Astrocyte of the hippocampus (primary cell): ENCODE measurements around the gene HOXB4.

Experiments
- DNase-seq: peaks from one replicate; pipeline ENCODE4 v3.0.0; 2011; ENCODE audit warnings: low read depth, low spot score

The HOXB4 gene

DNA sequence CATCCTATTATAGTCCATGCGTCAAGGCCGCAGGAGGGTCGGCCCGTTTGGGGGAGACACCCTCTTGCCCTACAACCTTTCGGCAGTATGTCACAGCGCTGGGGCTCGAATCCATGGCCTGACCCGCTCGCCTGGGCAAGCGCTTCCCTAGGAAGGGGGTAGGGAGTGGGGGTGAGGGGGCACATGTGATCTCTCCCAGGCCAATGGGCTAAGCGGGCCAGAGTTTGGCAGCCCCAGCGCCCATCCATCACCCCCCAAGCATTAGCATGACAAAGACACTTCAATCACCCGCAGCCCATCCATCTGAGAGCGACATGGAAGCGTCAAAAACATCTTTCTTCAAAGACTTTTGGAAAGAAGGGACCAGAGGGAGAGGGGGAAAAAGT, 47.3 kb downstream of the HOXB4 start, which contains the start of gene HOXB1:
Gene HOXB1 (minus strand): TSS at position 125 of the 386 bp plus-strand sequence. CDS start 107 bp downstream, at position 18.
- no peak for DNase-seq

DNA sequence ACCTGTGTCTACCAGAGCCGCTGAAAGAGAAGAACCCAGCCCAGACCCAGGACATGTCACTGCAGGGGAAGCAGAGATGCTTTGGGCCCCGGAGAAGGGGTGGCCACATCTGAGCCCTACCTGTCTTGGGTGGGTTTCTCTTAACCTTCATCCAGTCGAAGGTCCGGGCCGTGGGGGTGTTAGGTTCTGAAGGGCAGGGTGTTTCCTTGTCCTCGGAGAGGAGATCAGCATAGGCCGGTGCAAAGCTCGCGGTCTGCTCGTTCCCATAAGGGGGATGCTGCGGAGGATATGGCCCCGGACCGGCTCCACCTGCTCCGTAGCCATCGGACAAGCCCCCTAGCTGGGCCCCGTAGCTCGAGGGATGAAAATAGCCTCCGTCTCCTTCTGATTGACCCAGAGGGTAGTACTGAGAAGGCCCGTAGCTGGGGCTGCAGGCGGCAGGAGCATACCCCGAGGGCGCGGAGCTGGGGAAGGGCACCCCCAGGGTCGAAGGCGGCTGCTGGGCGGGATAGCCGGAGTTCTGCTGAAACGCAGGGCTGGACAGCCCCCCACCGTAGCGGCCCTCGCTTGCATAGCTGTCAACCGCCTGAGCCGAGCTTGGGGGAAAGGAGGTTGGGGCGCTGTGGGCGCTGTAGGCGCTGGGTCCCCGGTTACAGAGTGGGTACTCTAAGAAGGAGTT, 47.8 kb downstream of the HOXB4 start:
- DNase-seq, result no peak

DNA sequence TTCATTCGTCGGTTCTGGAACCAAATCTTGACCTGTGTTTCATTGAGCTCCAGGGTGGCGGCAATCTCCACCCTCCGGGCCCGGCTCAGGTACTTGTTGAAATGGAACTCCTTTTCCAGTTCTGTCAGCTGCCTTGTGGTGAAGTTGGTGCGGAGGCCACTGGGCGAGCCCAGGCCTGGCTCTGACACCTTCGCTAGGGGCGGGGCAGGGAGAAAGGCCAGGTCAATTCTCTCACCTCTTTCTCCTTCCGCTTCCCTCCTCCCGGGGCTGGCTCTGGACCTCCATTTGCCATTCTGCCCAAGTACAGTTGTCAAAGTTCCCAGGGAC, 48.5 kb downstream of the HOXB4 start:
- no peak for DNase-seq

DNA sequence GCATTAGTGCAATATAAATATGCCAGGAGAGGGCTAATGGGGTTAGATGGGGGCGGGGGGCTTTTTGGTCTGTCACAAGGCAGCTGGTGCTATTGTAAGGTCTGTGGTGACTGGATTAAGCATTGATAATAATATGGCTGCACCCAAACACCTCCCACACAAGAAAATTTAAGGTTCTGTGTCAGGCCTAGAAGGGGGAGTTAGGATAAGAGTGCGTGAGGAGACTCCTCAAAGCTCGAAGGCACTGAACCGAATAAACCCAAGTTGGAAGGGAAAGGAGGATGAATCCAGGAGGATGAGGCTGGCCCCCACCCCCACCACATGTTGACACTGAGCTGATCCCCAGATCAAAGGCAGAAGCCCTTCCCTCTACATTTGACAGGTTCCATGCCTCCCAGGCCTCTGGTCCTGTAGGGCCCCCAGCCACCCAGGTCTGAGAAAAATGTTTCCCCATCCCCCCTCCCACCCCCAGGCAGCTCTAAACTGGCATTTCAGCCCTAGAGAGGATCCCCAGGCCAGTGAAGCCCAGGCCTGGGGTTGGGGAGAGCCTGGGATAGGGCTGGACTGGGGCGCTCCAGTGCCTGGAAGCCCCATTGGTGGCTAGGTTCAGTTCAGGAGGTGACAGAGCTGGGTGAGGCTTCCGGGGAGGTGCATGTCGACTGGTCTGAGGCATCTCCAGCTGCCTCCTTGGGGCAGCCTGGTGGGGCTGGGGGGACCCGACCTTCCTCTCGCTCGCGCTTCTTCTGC, 49.0 kb downstream of the HOXB4 start:
- no peak for DNase-seq

DNA sequence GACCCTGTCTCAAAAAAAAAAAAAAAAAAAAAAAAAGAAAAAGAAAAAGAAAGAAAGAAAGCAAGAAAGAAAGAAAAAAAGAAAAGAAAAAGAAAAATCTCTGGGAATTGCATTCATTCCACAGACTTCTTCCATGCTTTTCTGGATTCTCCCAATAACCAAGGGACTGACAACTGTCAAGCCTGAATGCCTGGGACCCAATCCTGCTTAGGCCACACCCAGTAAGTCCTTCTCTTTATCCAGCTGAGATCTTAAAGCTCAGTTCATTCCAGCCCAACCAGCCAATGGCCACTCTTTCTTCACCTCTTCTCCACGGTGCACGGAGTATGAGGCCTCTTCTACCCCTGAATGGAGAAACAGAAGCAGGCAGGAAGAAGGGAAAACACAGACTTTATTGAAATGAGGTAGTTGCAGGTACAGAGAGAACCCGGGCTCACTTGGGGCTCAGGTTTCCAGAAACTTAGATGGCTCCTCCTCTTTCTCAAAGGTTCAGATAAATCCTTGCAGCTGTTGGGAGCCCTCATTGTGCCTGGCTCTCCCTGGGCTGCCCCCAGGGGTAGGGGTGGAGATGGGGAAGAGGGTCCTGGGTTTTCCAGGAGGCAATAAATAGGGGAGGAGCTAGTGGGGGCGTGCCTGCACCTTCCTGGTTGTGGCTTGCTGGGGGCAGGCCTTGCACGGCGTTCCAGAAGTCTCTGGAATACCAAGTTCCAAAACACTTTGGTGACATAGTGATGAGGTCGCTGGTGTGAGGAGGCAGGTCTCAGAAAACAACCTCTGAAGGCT, 49.8 kb downstream of the HOXB4 start:
- no peak for DNase-seq

DNA sequence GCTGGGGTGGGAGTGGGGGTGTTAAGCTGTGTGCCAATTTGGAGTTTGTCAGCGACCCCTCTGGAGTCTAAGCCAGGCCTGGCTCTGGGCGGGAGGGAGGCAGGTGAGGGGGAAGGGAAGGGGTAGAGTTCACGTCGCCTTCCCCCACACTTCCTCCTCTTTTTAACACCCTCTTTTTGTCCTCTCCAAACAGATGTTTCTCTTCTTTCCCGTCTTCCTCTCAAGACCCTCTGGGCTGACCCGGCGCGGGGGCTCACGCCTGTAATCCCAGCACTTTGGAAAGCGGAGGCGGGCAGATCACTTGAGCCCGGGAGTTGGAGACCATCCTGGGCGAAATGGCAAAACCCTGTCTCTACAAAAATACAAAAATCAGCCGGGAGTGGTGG, 50.6 kb downstream of the HOXB4 start:
- DNase-seq, result no peak

DNA sequence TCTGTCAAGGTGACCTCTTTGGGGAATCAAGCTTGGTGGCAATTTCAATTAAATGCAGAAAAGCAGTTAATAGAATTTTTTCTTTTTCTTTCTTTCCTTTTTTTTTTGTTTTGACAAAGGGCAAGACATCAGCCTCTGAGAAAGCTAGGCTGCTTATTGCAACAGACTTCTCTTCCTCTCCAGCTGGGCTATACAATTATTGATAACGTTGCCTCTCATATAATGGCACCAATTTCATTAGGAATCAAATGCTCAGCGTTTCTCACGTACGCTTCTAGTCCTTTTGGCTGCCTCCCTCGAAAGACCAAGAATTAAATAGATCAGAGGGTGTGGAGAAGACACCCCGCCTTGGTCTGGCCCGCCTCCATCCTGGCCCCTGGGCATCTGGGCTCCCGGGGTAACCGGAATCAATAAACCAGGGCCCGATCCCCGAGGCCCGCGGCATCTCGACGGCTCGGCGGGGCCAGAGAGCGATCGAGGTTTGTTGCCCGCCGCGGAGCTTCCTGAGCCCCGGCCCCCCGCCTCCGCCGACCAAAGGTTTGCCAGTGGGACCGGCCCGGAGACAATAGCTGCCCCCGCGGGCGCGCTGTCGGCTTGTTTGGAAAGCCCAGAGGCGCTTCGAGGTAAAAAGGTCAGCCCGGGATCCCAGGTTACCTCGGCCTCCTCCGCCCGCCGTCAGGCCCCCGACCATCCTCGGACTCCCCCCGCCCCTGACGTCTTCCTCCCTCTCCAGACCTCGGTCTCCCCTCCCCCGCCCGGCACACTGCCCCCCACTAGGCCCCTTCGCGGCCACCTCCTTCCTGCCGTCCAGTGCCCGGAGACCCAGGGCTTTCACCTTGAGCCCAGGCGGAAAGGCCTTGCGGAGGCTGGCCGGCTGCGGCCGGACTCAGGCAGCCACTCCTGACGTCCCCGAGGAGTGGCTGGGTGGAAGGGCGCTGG, 51.3 kb downstream of the HOXB4 start:
- DNase-seq, result no peak
